ENCODE results near the gene MRPS35. TPM values are rescaled to one million over a fixed set of nuclear protein-coding genes. Genes with fewer than 3 reads are reported as not detected.

MRPS35 gene
- total and polyA plus RNA-seq, 2 donors from 2014 or later: 40.1 to 97.8 TPM

DNA sequence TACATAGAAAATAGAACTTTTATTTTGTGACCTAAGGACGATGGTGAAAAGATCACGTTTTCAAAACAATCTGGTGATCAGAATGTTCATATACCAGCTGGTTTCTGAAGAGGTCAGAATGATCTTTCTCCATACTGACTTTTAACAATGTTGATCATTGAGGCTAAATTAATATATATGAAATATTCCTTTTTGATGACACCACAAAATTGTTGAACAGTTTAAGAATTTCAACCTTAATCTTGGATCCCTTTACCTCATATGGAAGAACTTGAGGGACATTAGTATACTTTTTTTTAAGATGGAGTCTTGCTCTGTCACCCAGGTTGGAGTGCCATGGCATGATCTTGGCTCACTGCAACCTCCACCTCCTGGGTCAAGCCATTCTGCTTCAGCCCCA, 17.2 kb upstream of the MRPS35 start:
- peaks cover 3 to 53% (median 31%) of the 10 kb centered on the region in 3 donors for H3K36me3 ChIP-seq (ENCODE audit: control insufficient read depth in 2 of 3, insufficient read depth in 3 of 3, low read length in 3 of 3)
- no peak overlapping the region for H3K4me3 ChIP-seq (ENCODE audit: low read length in 3 of 3)
- TF ChIP-seq, protein P1, sequence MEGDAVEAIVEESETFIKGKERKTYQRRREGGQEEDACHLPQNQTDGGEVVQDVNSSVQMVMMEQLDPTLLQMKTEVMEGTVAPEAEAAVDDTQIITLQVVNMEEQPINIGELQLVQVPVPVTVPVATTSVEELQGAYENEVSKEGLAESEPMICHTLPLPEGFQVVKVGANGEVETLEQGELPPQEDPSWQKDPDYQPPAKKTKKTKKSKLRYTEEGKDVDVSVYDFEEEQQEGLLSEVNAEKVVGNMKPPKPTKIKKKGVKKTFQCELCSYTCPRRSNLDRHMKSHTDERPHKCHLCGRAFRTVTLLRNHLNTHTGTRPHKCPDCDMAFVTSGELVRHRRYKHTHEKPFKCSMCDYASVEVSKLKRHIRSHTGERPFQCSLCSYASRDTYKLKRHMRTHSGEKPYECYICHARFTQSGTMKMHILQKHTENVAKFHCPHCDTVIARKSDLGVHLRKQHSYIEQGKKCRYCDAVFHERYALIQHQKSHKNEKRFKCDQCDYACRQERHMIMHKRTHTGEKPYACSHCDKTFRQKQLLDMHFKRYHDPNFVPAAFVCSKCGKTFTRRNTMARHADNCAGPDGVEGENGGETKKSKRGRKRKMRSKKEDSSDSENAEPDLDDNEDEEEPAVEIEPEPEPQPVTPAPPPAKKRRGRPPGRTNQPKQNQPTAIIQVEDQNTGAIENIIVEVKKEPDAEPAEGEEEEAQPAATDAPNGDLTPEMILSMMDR (IDR thresholded peaks at IDR 0.05; ENCODE audit: borderline replicate concordance, extremely low read depth, insufficient read depth): no peak
- H3K9ac ChIP-seq (ENCODE audit: low read length in 3 of 3): no peak overlapping the region
- intact Hi-C loops (cut with DNase I): no loop called here
- H3K27ac ChIP-seq (ENCODE audit: low read depth in 2 of 2, low read length in 2 of 2): no peak overlapping the region
- DNase-seq: no peak
- no peak for FAIRE-seq
- no peaks in the 10 kb centered on the region for H3K9me3 ChIP-seq (ENCODE audit: control insufficient read depth in 2 of 3, insufficient read depth in 1 of 3, low read length in 3 of 3)
- no peaks in the 10 kb centered on the region for H3K27me3 ChIP-seq (ENCODE audit: control insufficient read depth, insufficient read depth, low read length)
- H3K4me1 ChIP-seq (ENCODE audit: control insufficient read depth in 2 of 3, insufficient read depth in 2 of 3, low read depth in 1 of 3, low read length in 3 of 3): no peaks in the 10 kb centered on the region

DNA sequence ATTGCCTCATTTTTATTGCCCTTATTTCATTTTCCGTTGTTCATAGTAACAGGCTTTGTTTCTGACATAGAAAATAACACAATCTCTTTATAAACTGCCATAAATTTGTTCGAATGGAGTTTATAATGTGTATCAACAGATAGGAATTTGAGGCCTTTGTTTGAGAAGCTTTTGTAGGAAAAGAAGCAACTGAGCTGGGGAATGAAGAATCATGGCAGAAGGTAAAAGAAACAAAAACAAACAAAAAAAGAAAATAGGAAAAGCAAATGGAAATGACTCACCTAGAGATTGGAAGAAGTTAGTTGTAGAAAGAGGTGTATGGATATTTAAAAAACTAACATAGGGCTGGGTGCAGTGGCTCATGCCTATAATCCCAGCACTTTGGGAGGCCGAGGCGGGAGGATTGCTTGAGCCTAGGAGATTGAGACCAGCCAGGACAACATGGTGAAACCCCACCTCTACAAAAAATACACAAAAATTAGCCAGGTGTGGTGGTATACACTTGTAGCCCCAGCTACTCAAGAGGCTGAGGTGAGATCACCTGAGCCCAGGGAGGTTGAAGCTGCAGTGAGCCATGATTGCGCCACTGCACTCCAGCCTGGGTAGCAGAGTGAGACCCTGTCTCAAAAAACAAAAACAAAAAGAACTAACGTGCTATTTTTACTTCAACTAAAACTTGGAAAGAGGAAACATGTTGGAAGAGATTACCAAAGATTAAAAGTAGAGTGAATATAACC, 14.9 kb upstream of the MRPS35 start:
- TF ChIP-seq, protein P1 (IDR thresholded peaks at IDR 0.05; ENCODE audit: borderline replicate concordance, extremely low read depth, insufficient read depth): no peak
- FAIRE-seq (no peak), DNase-seq (no peak)
- no peaks in the 10 kb centered on the region for H3K4me1 ChIP-seq (ENCODE audit: control insufficient read depth in 2 of 3, insufficient read depth in 2 of 3, low read depth in 1 of 3, low read length in 3 of 3)
- no peak overlapping the region for H3K27ac ChIP-seq (ENCODE audit: low read depth in 2 of 2, low read length in 2 of 2)
- no peak overlapping the region for H3K9ac ChIP-seq (ENCODE audit: low read length in 3 of 3)
- H3K9me3 ChIP-seq (ENCODE audit: control insufficient read depth in 2 of 3, insufficient read depth in 1 of 3, low read length in 3 of 3): no peaks in the 10 kb centered on the region
- peaks cover 3 to 29% (median 18%) of the 10 kb centered on the region in 3 donors for H3K36me3 ChIP-seq (ENCODE audit: control insufficient read depth in 2 of 3, insufficient read depth in 3 of 3, low read length in 3 of 3)
- intact Hi-C loops (cut with DNase I): no loop called here
- no peaks in the 10 kb centered on the region for H3K27me3 ChIP-seq (ENCODE audit: control insufficient read depth, insufficient read depth, low read length)
- H3K4me3 ChIP-seq (ENCODE audit: low read length in 3 of 3): no peak overlapping the region

DNA sequence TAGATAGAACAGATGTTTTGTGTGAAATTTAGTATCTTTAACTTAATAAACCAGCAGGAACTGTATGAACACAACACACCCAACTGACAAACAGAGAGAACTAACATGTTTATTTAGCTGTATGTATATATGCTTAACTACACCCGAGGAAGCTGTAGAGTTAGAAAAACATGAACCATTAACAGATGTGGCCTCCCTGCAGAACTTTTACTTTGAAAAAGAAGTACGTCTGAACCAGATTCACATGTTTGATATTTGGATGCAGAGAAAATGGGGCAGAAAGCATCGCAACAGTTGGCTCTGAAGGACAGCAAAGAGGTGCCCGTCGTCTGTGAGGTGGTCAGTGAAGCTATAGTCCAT, 14.4 kb upstream of the MRPS35 start, which contains the start of gene REP15:
Gene REP15, plus strand, starts transcription at position 155 of the 360 bp plus-strand sequence. Its CDS starts 116 bp downstream, at position 271.
- H3K27ac ChIP-seq (ENCODE audit: low read depth in 2 of 2, low read length in 2 of 2): no peak within 1 kb of the TSS
- H3K9ac ChIP-seq (ENCODE audit: low read length in 3 of 3): no peak within 1 kb of the TSS
- TF ChIP-seq, protein P1 (IDR thresholded peaks at IDR 0.05; ENCODE audit: borderline replicate concordance, extremely low read depth, insufficient read depth): no peak
- no peaks in the 10 kb centered on the region for H3K9me3 ChIP-seq (ENCODE audit: control insufficient read depth in 2 of 3, insufficient read depth in 1 of 3, low read length in 3 of 3)
- peaks cover 3 to 27% (median 18%) of the 10 kb centered on the region in 3 donors for H3K36me3 ChIP-seq (ENCODE audit: control insufficient read depth in 2 of 3, insufficient read depth in 3 of 3, low read length in 3 of 3)
- H3K4me1 ChIP-seq (ENCODE audit: control insufficient read depth in 2 of 3, insufficient read depth in 2 of 3, low read depth in 1 of 3, low read length in 3 of 3): no peaks in the 10 kb centered on the region
- FAIRE-seq (no peak), DNase-seq (no peak)
- H3K27me3 ChIP-seq (ENCODE audit: control insufficient read depth, insufficient read depth, low read length): no peaks in the 10 kb centered on the region
- H3K4me3 ChIP-seq (ENCODE audit: low read length in 3 of 3): no peak within 1 kb of the TSS
- intact Hi-C loops (cut with DNase I): no loop called here

All from kidney (tissue), 14 donors.